GM12878 (cell line): ENCODE results near the gene LDLRAD4. TPM values are rescaled to one million over a fixed set of nuclear protein-coding genes. Genes with fewer than 3 reads are reported as not detected.

Experiments used
- ATAC-seq: fragments of 200-7000 bp; cut with Tn5 transposase; 3 replicates; pipeline ENCODE4 v1.9.1; 2020; ENCODE audit warnings: mild to moderate bottlenecking, moderate library complexity
- BruUV-seq: library from RNA; stranded (reverse); fragments of 400-500 nt; replicated peaks from 2 replicates; lab custom pipeline; 2021; lab: Mats Ljungman, UMichigan
- CTCF ChIA-PET: fragments of 300-600 bp; sonication (Branson Sonifier 250); formaldehyde crosslinking; extraction: SDS; loops from one replicate; lab custom pipeline; 2021; ENCODE audit warnings: inconsistent platforms; lab: Yijun Ruan, JAX
- POLR2A ChIA-PET: fragments of 350-600 bp; formaldehyde crosslinking; extraction: SDS; loops from one replicate; lab custom pipeline; 2021; ENCODE audit warnings: inconsistent platforms; lab: Charles Lee
- RAD21 ChIA-PET: fragments of 300-600 bp; sonication (Branson Sonifier 250); formaldehyde crosslinking; loops from one replicate; lab custom pipeline; 2023; ENCODE audit warnings: antibody characterized with exemption; ENCODE audit not compliant: unreplicated experiment; lab: Charles Lee
- SMC1A ChIA-PET: fragments of 300-600 bp; sonication (Branson Sonifier 250); formaldehyde crosslinking; loops from one replicate; lab custom pipeline; 2023; ENCODE audit not compliant: unreplicated experiment, uncharacterized antibody; lab: Charles Lee
- DNase-seq: peaks from one replicate; pipeline ENCODE4 v3.0.0-alpha.2; 2011; ENCODE audit warnings: low read depth, low spot score
- FAIRE-seq: peaks from 3 replicates; lab custom pipeline; 2011; peaks lifted over from hg19 to GRCh38; lab: Jason Lieb, UNC
- H2AFZ ChIP-seq: 2 replicates; pipeline ENCODE4 v1.6.0; 2011; ENCODE audit warnings: low read depth, low read length, control low read depth; ENCODE audit not compliant: control insufficient read depth
- H3K27ac ChIP-seq: 2 replicates; pipeline ENCODE4 v1.5.1; 2011; ENCODE audit warnings: control low read depth; ENCODE audit not compliant: control insufficient read depth, insufficient read depth
- H3K27me3 ChIP-seq, 2 experiments: replicated peaks in 1 of 2; 2 replicates each; pipeline versions ENCODE4 v1.6.0 to v1.6.1; 2011; ENCODE audit warnings: low read length in 1 of 2; ENCODE audit not compliant: control insufficient read depth in 2 of 2, insufficient read depth in 2 of 2
- H3K36me3 ChIP-seq, 2 experiments: 2 replicates each; pipeline ENCODE4 v1.5.1; 2011; ENCODE audit warnings: low read length in 1 of 2; ENCODE audit not compliant: control insufficient read depth in 2 of 2, insufficient read depth in 2 of 2
- H3K4me1 ChIP-seq: 2 replicates; pipeline ENCODE4 v1.6.1; 2011; ENCODE audit warnings: mild to moderate bottlenecking, low read length, moderate library complexity, mixed read lengths; ENCODE audit not compliant: control insufficient read depth, insufficient read depth
- H3K4me2 ChIP-seq: 2 replicates; pipeline ENCODE4 v1.6.0; 2011; ENCODE audit warnings: control low read depth; ENCODE audit not compliant: control insufficient read depth, insufficient read depth
- H3K4me3 ChIP-seq: fragments of 200-600 bp; sonication (generic); 2 replicates; pipeline ENCODE4 v1.5.1; 2016
- H3K79me2 ChIP-seq: 2 replicates; pipeline ENCODE4 v1.6.0; 2011; ENCODE audit warnings: low read length; ENCODE audit not compliant: control insufficient read depth, insufficient read depth
- H3K9ac ChIP-seq: 2 replicates; pipeline ENCODE4 v1.8.0; 2011; ENCODE audit warnings: low read length, control low read depth, mixed read lengths; ENCODE audit not compliant: control insufficient read depth, insufficient read depth
- H3K9me3 ChIP-seq: replicated peaks from 3 replicates; pipeline ENCODE4 v1.5.1; 2011; ENCODE audit warnings: mild to moderate bottlenecking, low read length; ENCODE audit not compliant: control insufficient read depth, insufficient read depth
- H4K20me1 ChIP-seq: 2 replicates; pipeline ENCODE4 v1.6.0; 2011; ENCODE audit not compliant: control insufficient read depth, insufficient read depth
- ASH2L ChIP-seq: fragments of 300-600, 200-600 bp; sonication (generic); IDR thresholded peaks from 2 replicates; pipeline ENCODE4 v1.6.1; 2017; ENCODE audit warnings: low read depth, mild to moderate bottlenecking, borderline replicate concordance
- CHD1 ChIP-seq: IDR thresholded peaks from 2 replicates; pipeline ENCODE4 v1.6.1; 2012; ENCODE audit warnings: low read depth, low read length, improper control_type of control experiment
- CHD2 ChIP-seq: IDR thresholded peaks from 2 replicates; pipeline ENCODE4 v1.6.1; 2011; ENCODE audit warnings: low read depth, low read length, improper control_type of control experiment, borderline replicate concordance
- IRF3 ChIP-seq: fragments of 450-650 bp; IDR thresholded peaks from 2 replicates; pipeline ENCODE4 v1.6.1; 2014; ENCODE audit warnings: mild to moderate bottlenecking
- NFIC ChIP-seq: IDR thresholded peaks from 2 replicates; pipeline ENCODE4 v1.6.1; 2012; ENCODE audit warnings: low read depth, mild to moderate bottlenecking, inconsistent platforms, low read length, moderate library complexity
- NR2C1 ChIP-seq: fragments of 450-650 bp; IDR thresholded peaks from 2 replicates; pipeline ENCODE4 v1.6.1; 2017; ENCODE audit warnings: antibody characterized with exemption, mild to moderate bottlenecking, moderate library complexity
- PAX5 ChIP-seq: IDR thresholded peaks from 2 replicates; pipeline ENCODE4 v1.6.1; 2011; ENCODE audit warnings: low read depth, low read length, borderline replicate concordance
- RUNX3 ChIP-seq: IDR thresholded peaks from 2 replicates; pipeline ENCODE4 v1.6.1; 2012; ENCODE audit warnings: low read length, inconsistent platforms
- TARDBP ChIP-seq: IDR thresholded peaks from 2 replicates; pipeline ENCODE4 v1.6.1; 2016; ENCODE audit warnings: borderline replicate concordance
- TCF3 ChIP-seq: IDR thresholded peaks from 2 replicates; pipeline ENCODE4 v1.6.1; 2012; ENCODE audit warnings: low read depth, mild to moderate bottlenecking, low read length, borderline replicate concordance; ENCODE audit not compliant: insufficient read depth
- ZBTB4 ChIP-seq: fragments of 450-650 bp; formaldehyde crosslinking; IDR thresholded peaks from 2 replicates; pipeline ENCODE4 v1.4.0; 2022; ENCODE audit warnings: mild to moderate bottlenecking, moderate library complexity
- WGBS: methylation state at CpG from one replicate; pipeline ENCODE4 v1.1.6; 2016; ENCODE audit warnings: low lambda C conversion rate; ENCODE audit not compliant: insufficient replicate concordance, insufficient coverage; ENCODE audit errors: missing lambda C conversion rate; 5-methylcytosine and 5-hydroxymethylcytosine counted together
- in situ Hi-C: fragments of 300-500 bp; cut with MboI; formaldehyde crosslinking; loops from 9 replicates; pipeline ENCODE4 v1.14.3; 2018; ENCODE audit warnings: mixed read lengths
- intact Hi-C: fragments of 100-400 bp; cut with micrococcal nuclease; formaldehyde crosslinking; loops from one replicate; pipeline ENCODE4 v1.14.2; 2022; ENCODE audit not compliant: unreplicated experiment
- polyA plus RNA-seq, 11 experiments: library from polyadenylated mRNA; depleted of rRNA in 4 of 11; unstranded in 6 of 11; stranded (reverse) in 5 of 11; fragments of >200 nt; fragmentation: Nextera tagmentation in 4 of 11; fragmentation: Illumina TruSeq in 1 of 11; extraction: Ambion mirVana in 4 of 11; extraction: Trizol in 1 of 11; gene quantifications; 1 replicate in 1 of 11; 2 replicates in 10 of 11; pipeline versions ENCODE4 v1.2.1 to v1.2.3, GENCODE V29; 2011 to 2016; ENCODE audit warnings: inconsistent platforms in 2 of 11, missing spikeins in 2 of 11, low read depth in 1 of 11
- total RNA-seq, 4 experiments: library from RNA; depleted of rRNA in 3 of 4; stranded (reverse); fragments of >200 nt in 3 of 4; fragmentation: Illumina TruSeq in 1 of 4; extraction: Trizol in 1 of 4; gene quantifications; 2 replicates each; pipeline versions ENCODE4 v1.2.1 to v1.2.3, GENCODE V29; 2013 to 2021
- TF ChIP-seq, protein P1 (sequence below): fragments of 450-650 bp; IDR thresholded peaks from 2 replicates; pipeline ENCODE4 v1.6.1; 2016; ENCODE audit warnings: mild to moderate bottlenecking
- TF ChIP-seq, protein P2 (sequence below): fragments of 450-650 bp; IDR thresholded peaks from 2 replicates; pipeline ENCODE4 v1.6.1; 2017; ENCODE audit warnings: mild to moderate bottlenecking, moderate library complexity

Gene LDLRAD4
- total and polyA plus RNA-seq, 10 of the 15 experiments (the other 5 are each of a cell fraction or from before 2014, with no cell fraction given), result 2.7 to 16.8 (median 11.2) TPM

- ChIA-PET CTCF (interaction anchor here (0.9 kb wide), 1 partner anchor 16 kb away, joined by 4 read pairs; no protein-coding TSS in a partner anchor), RAD21 (interaction anchor here (1.2 kb wide), 1 partner anchor 16 kb away, joined by 3 read pairs; no protein-coding TSS in a partner anchor), POLR2A (no interaction called here)
- TF ChIP-seq, protein P1, sequence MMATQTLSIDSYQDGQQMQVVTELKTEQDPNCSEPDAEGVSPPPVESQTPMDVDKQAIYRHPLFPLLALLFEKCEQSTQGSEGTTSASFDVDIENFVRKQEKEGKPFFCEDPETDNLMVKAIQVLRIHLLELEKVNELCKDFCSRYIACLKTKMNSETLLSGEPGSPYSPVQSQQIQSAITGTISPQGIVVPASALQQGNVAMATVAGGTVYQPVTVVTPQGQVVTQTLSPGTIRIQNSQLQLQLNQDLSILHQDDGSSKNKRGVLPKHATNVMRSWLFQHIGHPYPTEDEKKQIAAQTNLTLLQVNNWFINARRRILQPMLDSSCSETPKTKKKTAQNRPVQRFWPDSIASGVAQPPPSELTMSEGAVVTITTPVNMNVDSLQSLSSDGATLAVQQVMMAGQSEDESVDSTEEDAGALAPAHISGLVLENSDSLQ, result no peak
- TF ChIP-seq RUNX3 (no peak), TCF3 (no peak), PAX5 (no peak), CHD1 (no peak), IRF3 (no peak), ZBTB4 (CRISPR knock-in tag) (no peak), CHD2 (no peak), NFIC (no peak), TARDBP (no peak), ASH2L (no peak), NR2C1 (no peak)
- TF ChIP-seq, protein P2, sequence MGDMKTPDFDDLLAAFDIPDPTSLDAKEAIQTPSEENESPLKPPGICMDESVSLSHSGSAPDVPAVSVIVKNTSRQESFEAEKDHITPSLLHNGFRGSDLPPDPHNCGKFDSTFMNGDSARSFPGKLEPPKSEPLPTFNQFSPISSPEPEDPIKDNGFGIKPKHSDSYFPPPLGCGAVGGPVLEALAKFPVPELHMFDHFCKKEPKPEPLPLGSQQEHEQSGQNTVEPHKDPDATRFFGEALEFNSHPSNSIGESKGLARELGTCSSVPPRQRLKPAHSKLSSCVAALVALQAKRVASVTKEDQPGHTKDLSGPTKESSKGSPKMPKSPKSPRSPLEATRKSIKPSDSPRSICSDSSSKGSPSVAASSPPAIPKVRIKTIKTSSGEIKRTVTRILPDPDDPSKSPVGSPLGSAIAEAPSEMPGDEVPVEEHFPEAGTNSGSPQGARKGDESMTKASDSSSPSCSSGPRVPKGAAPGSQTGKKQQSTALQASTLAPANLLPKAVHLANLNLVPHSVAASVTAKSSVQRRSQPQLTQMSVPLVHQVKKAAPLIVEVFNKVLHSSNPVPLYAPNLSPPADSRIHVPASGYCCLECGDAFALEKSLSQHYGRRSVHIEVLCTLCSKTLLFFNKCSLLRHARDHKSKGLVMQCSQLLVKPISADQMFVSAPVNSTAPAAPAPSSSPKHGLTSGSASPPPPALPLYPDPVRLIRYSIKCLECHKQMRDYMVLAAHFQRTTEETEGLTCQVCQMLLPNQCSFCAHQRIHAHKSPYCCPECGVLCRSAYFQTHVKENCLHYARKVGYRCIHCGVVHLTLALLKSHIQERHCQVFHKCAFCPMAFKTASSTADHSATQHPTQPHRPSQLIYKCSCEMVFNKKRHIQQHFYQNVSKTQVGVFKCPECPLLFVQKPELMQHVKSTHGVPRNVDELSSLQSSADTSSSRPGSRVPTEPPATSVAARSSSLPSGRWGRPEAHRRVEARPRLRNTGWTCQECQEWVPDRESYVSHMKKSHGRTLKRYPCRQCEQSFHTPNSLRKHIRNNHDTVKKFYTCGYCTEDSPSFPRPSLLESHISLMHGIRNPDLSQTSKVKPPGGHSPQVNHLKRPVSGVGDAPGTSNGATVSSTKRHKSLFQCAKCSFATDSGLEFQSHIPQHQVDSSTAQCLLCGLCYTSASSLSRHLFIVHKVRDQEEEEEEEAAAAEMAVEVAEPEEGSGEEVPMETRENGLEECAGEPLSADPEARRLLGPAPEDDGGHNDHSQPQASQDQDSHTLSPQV, result no peak
These were observed 323.3 kb downstream of the LDLRAD4 start for GRCh38 chr18:13541621-13542519.

More at GRCh38 chr18:13541621-13542519, 323.3 kb downstream of the LDLRAD4 start:
- FAIRE-seq (no peak), DNase-seq (no peak), ATAC-seq (no peak)
- Histone ChIP-seq H2AFZ (no peak overlapping the region), H3K9ac (no peak overlapping the region), H3K79me2 (no peaks in the 10 kb centered on the region), H3K36me3 (no peaks in the 10 kb centered on the region), H3K9me3 (no peaks in the 10 kb centered on the region), H3K4me1 (no peaks in the 10 kb centered on the region; the same call in 1 of the 2 replicates), H3K4me3 (no peak overlapping the region), H3K27me3 (no peaks in the 10 kb centered on the region; a peak in 1 of 4 replicates), H4K20me1 (no peaks in the 10 kb centered on the region), H3K27ac (no peak overlapping the region), H3K4me2 (no peak overlapping the region)
- WGBS, result 64% methylated on average over 13 of the region's 13 CpGs
- in situ Hi-C loops (no loop called here), intact Hi-C loops (no loop called here)
- SMC1A ChIA-PET, result interaction anchor here (1.1 kb wide), 1 partner anchor 15 kb away, joined by 3 read pairs; no protein-coding TSS in a partner anchor
- no TSS peak for BruUV-seq
